ENCODE measurements around the gene CD2BP2. TPM values are rescaled to one million over a fixed set of nuclear protein-coding genes. Genes with fewer than 3 reads are reported as not detected.

Gene CD2BP2
- total RNA-seq, 1 donor from 2014 or later: 77.8 TPM

DNA sequence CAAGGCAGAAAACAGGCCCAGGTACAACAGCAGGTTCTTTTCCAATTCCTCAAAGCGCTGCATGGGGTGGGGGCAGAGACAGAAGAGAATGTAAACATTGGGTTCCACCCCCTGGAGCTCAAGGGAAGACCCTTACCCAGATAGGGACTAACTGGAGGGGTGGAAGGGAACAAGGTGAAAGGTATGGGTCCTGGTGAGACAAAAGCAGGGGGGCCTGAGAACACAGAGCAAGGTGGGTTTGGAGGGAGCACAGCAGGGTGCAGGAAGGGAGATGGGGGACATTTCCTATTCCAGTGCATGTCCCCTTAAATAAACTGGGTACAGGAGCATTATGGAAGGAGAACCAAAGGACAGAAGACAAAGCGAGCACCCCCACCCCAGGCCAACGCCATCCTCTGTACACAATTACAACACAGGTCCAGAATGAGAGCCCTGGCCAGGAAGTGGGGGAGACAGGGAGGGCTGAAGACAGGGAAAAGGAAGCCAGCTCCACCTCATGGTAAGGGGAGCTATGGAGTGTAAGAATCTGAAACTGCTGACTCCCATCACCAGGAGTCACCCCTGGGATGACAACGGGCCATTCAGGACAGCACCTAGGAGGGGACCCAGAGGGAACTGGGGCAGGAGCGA lies 2.1 kb upstream of the CD2BP2 start:
- Mint-ChIP-seq H3K27ac (ENCODE audit: unreplicated experiment) (peak overlapping the region; percentile 15), H3K4me1 (ENCODE audit: low read depth, unreplicated experiment) (peaks cover 15% of the 10 kb centered on the region), H3K36me3 (ENCODE audit: unreplicated experiment) (no peaks in the 10 kb centered on the region), H3K4me3 (ENCODE audit: unreplicated experiment) (peak overlapping the region; percentile 31), H3K9me3 (ENCODE audit: unreplicated experiment) (peaks cover 15% of the 10 kb centered on the region), H3K27me3 (ENCODE audit: unreplicated experiment) (peaks cover 11% of the 10 kb centered on the region)
- no peak for DNase-seq
- TF ChIP-seq, protein P1, sequence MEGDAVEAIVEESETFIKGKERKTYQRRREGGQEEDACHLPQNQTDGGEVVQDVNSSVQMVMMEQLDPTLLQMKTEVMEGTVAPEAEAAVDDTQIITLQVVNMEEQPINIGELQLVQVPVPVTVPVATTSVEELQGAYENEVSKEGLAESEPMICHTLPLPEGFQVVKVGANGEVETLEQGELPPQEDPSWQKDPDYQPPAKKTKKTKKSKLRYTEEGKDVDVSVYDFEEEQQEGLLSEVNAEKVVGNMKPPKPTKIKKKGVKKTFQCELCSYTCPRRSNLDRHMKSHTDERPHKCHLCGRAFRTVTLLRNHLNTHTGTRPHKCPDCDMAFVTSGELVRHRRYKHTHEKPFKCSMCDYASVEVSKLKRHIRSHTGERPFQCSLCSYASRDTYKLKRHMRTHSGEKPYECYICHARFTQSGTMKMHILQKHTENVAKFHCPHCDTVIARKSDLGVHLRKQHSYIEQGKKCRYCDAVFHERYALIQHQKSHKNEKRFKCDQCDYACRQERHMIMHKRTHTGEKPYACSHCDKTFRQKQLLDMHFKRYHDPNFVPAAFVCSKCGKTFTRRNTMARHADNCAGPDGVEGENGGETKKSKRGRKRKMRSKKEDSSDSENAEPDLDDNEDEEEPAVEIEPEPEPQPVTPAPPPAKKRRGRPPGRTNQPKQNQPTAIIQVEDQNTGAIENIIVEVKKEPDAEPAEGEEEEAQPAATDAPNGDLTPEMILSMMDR (IDR thresholded peaks at IDR 0.05; ENCODE audit: partially characterized antibody, unreplicated experiment): no peak

DNA sequence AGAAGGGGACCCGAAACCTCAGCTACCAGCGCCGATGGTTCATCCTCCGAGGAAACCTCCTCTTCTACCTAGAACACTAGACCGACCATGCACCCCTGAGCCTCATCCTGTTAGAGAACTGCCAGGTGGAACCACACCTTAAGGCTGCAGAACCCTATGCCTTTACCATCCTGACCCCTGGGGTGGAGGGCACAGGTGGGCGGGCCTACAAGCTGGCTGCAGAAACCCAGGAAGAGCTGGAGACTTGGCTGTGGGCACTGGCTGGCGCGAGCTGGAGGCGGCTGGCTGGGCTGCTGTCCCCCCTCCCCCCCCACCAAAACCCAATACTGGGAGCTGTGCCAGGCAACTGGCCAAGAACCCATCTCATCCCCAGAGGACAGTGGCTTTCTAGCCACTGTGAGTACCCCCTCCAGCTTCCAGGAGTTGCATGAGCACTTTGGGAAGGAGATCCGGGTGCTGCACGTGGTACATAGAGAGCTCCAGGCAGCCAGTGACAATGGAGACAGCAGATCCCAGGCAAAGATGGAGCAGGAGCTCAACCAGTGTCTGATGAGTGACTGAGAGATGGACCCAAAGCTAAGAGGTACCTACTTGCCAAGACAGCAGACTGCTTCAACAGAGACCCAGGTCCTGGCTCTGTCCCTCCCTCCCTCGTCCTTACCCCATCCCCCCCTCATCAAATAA lies 1.4 kb upstream of the CD2BP2 start:
- Mint-ChIP-seq H3K36me3 (ENCODE audit: unreplicated experiment) (no peaks in the 10 kb centered on the region), H3K4me1 (ENCODE audit: low read depth, unreplicated experiment) (peaks cover 15% of the 10 kb centered on the region), H3K4me3 (ENCODE audit: unreplicated experiment) (peak overlapping the region; percentile 97), H3K27me3 (ENCODE audit: unreplicated experiment) (peaks cover 12% of the 10 kb centered on the region), H3K9me3 (ENCODE audit: unreplicated experiment) (peaks cover 17% of the 10 kb centered on the region), H3K27ac (ENCODE audit: unreplicated experiment) (no peak overlapping the region)
- TF ChIP-seq, protein P1 (IDR thresholded peaks at IDR 0.05; ENCODE audit: partially characterized antibody, unreplicated experiment): no peak
- DNase-seq: no peak

DNA sequence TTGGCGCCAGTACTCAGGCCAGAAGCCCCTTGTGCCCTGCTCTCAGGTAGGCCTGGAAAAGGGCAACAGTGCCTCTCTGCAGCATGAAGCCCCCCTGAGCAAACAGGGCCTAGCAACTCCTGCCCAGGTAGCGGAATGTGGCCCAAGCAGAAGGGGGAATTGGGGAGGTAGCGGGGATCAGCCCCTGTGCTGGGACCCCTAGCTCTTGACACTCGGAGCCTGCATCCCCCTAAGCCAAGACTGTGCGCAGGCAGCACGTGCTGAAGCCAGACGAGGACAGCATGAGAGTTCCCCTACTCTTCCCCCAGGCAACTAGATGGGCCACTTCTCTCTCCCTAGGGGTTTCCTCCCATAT lies 823 bp upstream of the CD2BP2 start:
- no peak for DNase-seq
- Mint-ChIP-seq H3K36me3 (ENCODE audit: unreplicated experiment) (no peaks in the 10 kb centered on the region), H3K4me3 (ENCODE audit: unreplicated experiment) (peak overlapping the region; percentile 97), H3K4me1 (ENCODE audit: low read depth, unreplicated experiment) (peaks cover 15% of the 10 kb centered on the region), H3K27ac (ENCODE audit: unreplicated experiment) (peak overlapping the region; percentile 94), H3K27me3 (ENCODE audit: unreplicated experiment) (peaks cover 15% of the 10 kb centered on the region), H3K9me3 (ENCODE audit: unreplicated experiment) (peaks cover 17% of the 10 kb centered on the region)
- TF ChIP-seq, protein P1 (IDR thresholded peaks at IDR 0.05; ENCODE audit: partially characterized antibody, unreplicated experiment): no peak

DNA sequence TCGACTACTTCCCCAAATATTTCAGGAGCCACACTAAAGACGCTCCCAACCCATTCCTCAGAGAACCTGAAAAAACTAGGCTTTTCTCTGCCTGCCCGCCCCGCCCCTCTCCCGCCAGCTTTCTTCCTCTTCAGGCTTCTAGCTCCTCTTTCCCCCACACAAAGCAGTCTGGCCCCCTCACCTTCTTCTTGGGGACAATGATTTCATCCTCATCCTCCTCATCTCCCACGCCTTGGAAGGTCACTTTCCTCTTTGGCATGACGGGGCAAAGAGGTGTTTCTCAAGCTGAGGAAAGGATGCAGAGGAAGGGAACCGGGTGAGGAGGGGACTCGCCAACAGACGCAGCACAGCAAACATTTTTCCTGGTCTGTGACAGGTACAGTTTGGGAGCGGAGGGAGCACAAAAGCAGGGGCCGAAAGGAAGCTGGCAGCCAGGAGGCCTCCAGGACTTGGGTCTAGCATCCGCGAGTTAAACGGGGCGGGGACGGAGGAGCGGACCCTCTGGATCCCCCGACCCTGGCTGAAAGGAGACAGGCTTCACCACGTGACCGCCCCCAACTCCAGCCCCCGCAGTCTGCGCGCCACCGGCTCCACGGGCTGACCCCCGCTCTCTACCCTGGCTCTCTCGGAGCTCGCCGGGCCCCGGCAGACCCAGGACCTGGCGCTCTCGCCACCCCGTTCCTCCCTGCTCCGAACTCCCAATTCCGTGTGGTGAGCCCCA lies 525 bp downstream of the CD2BP2 start:
- H3K4me1 Mint-ChIP-seq (ENCODE audit: low read depth, unreplicated experiment): peaks cover 15% of the 10 kb centered on the region
- no peaks in the 10 kb centered on the region for H3K36me3 Mint-ChIP-seq (ENCODE audit: unreplicated experiment)
- H3K4me3 Mint-ChIP-seq (ENCODE audit: unreplicated experiment): peak overlapping the region; percentile 97
- H3K27ac Mint-ChIP-seq (ENCODE audit: unreplicated experiment): peak overlapping the region; percentile 94
- H3K9me3 Mint-ChIP-seq (ENCODE audit: unreplicated experiment): peaks cover 14% of the 10 kb centered on the region
- DNase-seq: peak; percentile 66
- TF ChIP-seq, protein P1 (IDR thresholded peaks at IDR 0.05; ENCODE audit: partially characterized antibody, unreplicated experiment): no peak
- peaks cover 12% of the 10 kb centered on the region for H3K27me3 Mint-ChIP-seq (ENCODE audit: unreplicated experiment)
